HepG2 (cell line): ENCODE results near the gene FANCD2OS. TPM values are rescaled to one million over a fixed set of nuclear protein-coding genes. Genes with fewer than 3 reads are reported as not detected.

Experiments
- CEBPG ChIP-seq: IDR thresholded peaks from 2 replicates; pipeline ENCODE4 v1.6.1; 2016
- FOXK1 ChIP-seq: sonication (generic); formaldehyde crosslinking; IDR thresholded peaks from 2 replicates; pipeline ENCODE4 v1.4.0; 2020; ENCODE audit warnings: low read depth, missing genetic modification reagents, borderline replicate concordance
- FOXK2 ChIP-seq: fragments of 450-650 bp; IDR thresholded peaks from 2 replicates; pipeline ENCODE4 v1.6.1; 2016
- FOXM1 ChIP-seq: sonication (generic); formaldehyde crosslinking; IDR thresholded peaks from 2 replicates; pipeline ENCODE4 v1.5.0; 2020; ENCODE audit warnings: missing genetic modification reagents
- HIVEP1 ChIP-seq: sonication (generic); formaldehyde crosslinking; IDR thresholded peaks from 2 replicates; pipeline ENCODE4 v1.4.0; 2020; ENCODE audit warnings: mild to moderate bottlenecking, missing genetic modification reagents
- HNRNPL ChIP-seq: fragments of 200-400 bp; formaldehyde crosslinking; IDR thresholded peaks from 2 replicates; pipeline ENCODE4 v1.6.1; 2017; ENCODE audit warnings: mild to moderate bottlenecking, low read depth, low read length
- JARID2 ChIP-seq: sonication (generic); formaldehyde crosslinking; IDR thresholded peaks from 2 replicates; pipeline ENCODE4 v1.8.1; 2023; ENCODE audit warnings: missing genetic modification reagents, inconsistent platforms; ENCODE audit not compliant: insufficient replicate concordance
- KLF9 ChIP-seq: IDR thresholded peaks from 2 replicates; pipeline ENCODE4 v1.6.1; 2016; ENCODE audit warnings: low read depth
- LCORL ChIP-seq, 2 experiments: fragments of 450-650 bp in 1 of 2; sonication (generic) in 1 of 2; formaldehyde crosslinking in 1 of 2; IDR thresholded peaks; 2 replicates each; pipeline versions ENCODE4 v1.5.0 to v1.6.1; 2017 to 2020; ENCODE audit warnings: antibody characterized with exemption in 1 of 2, missing genetic modification reagents in 1 of 2
- MXD3 ChIP-seq: IDR thresholded peaks from 2 replicates; pipeline ENCODE4 v1.6.1; 2016; ENCODE audit warnings: mild to moderate bottlenecking, missing biosample characterization, missing genetic modification reagents
- RBFOX2 ChIP-seq: fragments of 200-400 bp; formaldehyde crosslinking; IDR thresholded peaks from 2 replicates; pipeline ENCODE4 v1.6.1; 2017; ENCODE audit warnings: low read depth, mild to moderate bottlenecking, low read length
- RFXANK ChIP-seq: IDR thresholded peaks from 2 replicates; pipeline ENCODE4 v1.6.1; 2016
- ZNF143 ChIP-seq: sonication (generic); formaldehyde crosslinking; IDR thresholded peaks from 2 replicates; pipeline ENCODE4 v1.4.0; 2020; ENCODE audit warnings: missing genetic modification reagents
- ZNF232 ChIP-seq: sonication (generic); formaldehyde crosslinking; IDR thresholded peaks from 2 replicates; pipeline ENCODE4 v1.4.0; 2020; ENCODE audit warnings: missing genetic modification reagents, borderline replicate concordance
- ZNF292 ChIP-seq: sonication (generic); formaldehyde crosslinking; IDR thresholded peaks from 2 replicates; pipeline ENCODE4 v1.8.1; 2022; ENCODE audit warnings: mild to moderate bottlenecking, low read depth, missing genetic modification reagents, borderline replicate concordance
- ZNF510 ChIP-seq: sonication (generic); formaldehyde crosslinking; IDR thresholded peaks from 2 replicates; pipeline ENCODE4 v1.4.0; 2020; ENCODE audit warnings: low read depth, mild to moderate bottlenecking, missing genetic modification reagents
- ZNF607 ChIP-seq: sonication (generic); formaldehyde crosslinking; IDR thresholded peaks from 2 replicates; pipeline ENCODE4 v1.5.1; 2020; ENCODE audit warnings: missing genetic modification reagents, mild to moderate bottlenecking, borderline replicate concordance
- ZNF672 ChIP-seq: sonication (generic); formaldehyde crosslinking; IDR thresholded peaks from 2 replicates; pipeline ENCODE4 v1.8.1; 2022; ENCODE audit warnings: missing genetic modification reagents
- ZNF737 ChIP-seq: sonication (generic); formaldehyde crosslinking; IDR thresholded peaks from 2 replicates; pipeline ENCODE4 v1.5.0; 2020; ENCODE audit warnings: missing genetic modification reagents, mild to moderate bottlenecking, borderline replicate concordance
- ZNF747 ChIP-seq: sonication (generic); formaldehyde crosslinking; IDR thresholded peaks from 2 replicates; pipeline ENCODE4 v1.8.1; 2023; ENCODE audit warnings: missing genetic modification reagents, mild to moderate bottlenecking, borderline replicate concordance
- ZNF775 ChIP-seq: sonication (generic); formaldehyde crosslinking; IDR thresholded peaks from 2 replicates; pipeline ENCODE4 v1.4.0; 2020; ENCODE audit warnings: missing genetic modification reagents, mild to moderate bottlenecking, moderate library complexity, borderline replicate concordance
- ZNF800 ChIP-seq: sonication (generic); formaldehyde crosslinking; IDR thresholded peaks from 2 replicates; pipeline ENCODE4 v1.4.0; 2020; ENCODE audit warnings: missing genetic modification reagents
- polyA plus RNA-seq, 8 experiments: library from polyadenylated mRNA; depleted of rRNA in 3 of 8; stranded (reverse) in 7 of 8; unstranded in 1 of 8; fragments of >200 nt; fragmentation: Illumina TruSeq in 4 of 8; extraction: Trizol in 4 of 8; gene quantifications; 2 replicates each; pipeline versions ENCODE4 v1.2.1 to v1.2.3, GENCODE V29; 2011 to 2016; ENCODE audit warnings: low read depth in 4 of 8, missing spikeins in 1 of 8, mixed read lengths in 1 of 8; ENCODE audit not compliant: insufficient read depth in 1 of 8
- total RNA-seq, 5 experiments: library from RNA; depleted of rRNA; stranded (reverse); fragments of >200 nt; fragmentation: Illumina TruSeq; extraction: Trizol; gene quantifications; 2 replicates each; pipeline ENCODE4 v1.2.3, GENCODE V29; 2016; ENCODE audit warnings: low read depth in 1 of 5

FANCD2OS gene
- total and polyA plus RNA-seq, 2 of the 13 experiments (the other 11 are each of a cell fraction or from before 2014, with no cell fraction given), result not detected

GRCh38 chr3:10142707-10143560 is 34.9 kb upstream of the FANCD2OS start (continued):
- TF ChIP-seq KLF9 (no peak), MXD3 (CRISPR knock-in tag) (no peak), ZNF775 (CRISPR knock-in tag) (no peak), CEBPG (CRISPR knock-in tag) (peak; percentile 59; the same call in 1 of the 2 replicates), FOXK2 (no peak), LCORL (IDR thresholded peaks at IDR 0.05) (no peak), LCORL (CRISPR knock-in tag; IDR thresholded peaks at IDR 0.05) (no peak), JARID2 (no peak), RFXANK (CRISPR knock-in tag) (no peak), ZNF607 (no peak), RBFOX2 (no peak), ZNF672 (CRISPR knock-in tag) (no peak), ZNF800 (CRISPR knock-in tag) (no peak), FOXM1 (CRISPR knock-in tag) (no peak), ZNF232 (CRISPR knock-in tag) (no peak), ZNF747 (CRISPR knock-in tag) (no peak), HIVEP1 (CRISPR knock-in tag) (no peak), ZNF292 (CRISPR knock-in tag) (0 out of 2 replicates have a peak, but pooled peaks have one; percentile 16), ZNF510 (CRISPR knock-in tag) (no peak), HNRNPL (no peak), ZNF737 (CRISPR knock-in tag) (no peak), FOXK1 (CRISPR knock-in tag) (no peak), ZNF143 (CRISPR knock-in tag) (no peak)
